Measurements from ENCODE around the gene CACNA2D2.

CACNA2D2 gene

DNA sequence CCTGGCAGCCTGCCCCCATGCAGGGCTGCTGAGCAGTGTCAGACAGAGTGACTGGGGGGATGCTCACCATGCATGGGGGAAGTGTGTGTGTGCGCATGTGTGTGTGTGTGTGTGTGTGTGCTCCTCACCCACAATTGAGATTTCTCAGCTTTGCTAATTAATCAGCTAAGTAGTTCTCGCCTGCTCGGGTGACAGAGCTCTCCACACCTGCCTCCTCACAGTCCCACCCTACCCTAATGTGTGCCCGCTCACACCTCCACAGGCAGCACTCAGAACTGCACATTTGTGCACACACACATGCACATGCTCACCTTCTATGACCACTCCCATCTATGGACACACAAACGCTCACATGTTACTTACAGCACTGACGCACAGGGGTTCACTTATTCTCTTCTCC is 37.3 kb downstream of the CACNA2D2 start:
- no peak for DNase-seq (ENCODE audit: low read depth)
- no peak overlapping the region for H3K4me3 ChIP-seq (ENCODE audit: low read depth, low read length)
- TF ChIP-seq, protein P1, sequence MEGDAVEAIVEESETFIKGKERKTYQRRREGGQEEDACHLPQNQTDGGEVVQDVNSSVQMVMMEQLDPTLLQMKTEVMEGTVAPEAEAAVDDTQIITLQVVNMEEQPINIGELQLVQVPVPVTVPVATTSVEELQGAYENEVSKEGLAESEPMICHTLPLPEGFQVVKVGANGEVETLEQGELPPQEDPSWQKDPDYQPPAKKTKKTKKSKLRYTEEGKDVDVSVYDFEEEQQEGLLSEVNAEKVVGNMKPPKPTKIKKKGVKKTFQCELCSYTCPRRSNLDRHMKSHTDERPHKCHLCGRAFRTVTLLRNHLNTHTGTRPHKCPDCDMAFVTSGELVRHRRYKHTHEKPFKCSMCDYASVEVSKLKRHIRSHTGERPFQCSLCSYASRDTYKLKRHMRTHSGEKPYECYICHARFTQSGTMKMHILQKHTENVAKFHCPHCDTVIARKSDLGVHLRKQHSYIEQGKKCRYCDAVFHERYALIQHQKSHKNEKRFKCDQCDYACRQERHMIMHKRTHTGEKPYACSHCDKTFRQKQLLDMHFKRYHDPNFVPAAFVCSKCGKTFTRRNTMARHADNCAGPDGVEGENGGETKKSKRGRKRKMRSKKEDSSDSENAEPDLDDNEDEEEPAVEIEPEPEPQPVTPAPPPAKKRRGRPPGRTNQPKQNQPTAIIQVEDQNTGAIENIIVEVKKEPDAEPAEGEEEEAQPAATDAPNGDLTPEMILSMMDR (conservative IDR thresholded peaks at IDR 0.05; ENCODE audit: low read depth, low read length) = no peak

DNA sequence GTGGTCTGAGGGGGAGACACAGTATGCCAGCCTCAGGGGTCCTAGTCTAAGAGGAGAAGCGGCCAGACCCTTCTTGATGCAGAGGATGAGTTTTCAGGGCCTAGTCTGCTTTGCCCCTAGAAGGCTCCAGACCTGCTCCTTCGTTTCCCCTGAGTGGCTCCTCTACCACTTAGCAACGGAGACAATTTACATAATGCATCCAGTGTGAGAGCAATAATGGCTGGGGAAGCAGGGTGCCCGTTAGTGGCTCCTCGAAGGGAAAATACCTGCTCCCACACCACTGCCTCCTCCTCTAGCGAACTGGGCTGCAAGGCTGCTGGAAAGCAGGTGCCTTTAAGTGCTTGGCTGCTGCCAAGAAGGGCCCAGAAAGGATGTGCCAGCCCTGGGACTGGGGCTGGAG is 38.9 kb downstream of the CACNA2D2 start:
- DNase-seq (ENCODE audit: low read depth) = no peak
- H3K4me3 ChIP-seq (ENCODE audit: low read depth, low read length) = no peak overlapping the region
- TF ChIP-seq, protein P1 (conservative IDR thresholded peaks at IDR 0.05; ENCODE audit: low read depth, low read length) = no peak

DNA sequence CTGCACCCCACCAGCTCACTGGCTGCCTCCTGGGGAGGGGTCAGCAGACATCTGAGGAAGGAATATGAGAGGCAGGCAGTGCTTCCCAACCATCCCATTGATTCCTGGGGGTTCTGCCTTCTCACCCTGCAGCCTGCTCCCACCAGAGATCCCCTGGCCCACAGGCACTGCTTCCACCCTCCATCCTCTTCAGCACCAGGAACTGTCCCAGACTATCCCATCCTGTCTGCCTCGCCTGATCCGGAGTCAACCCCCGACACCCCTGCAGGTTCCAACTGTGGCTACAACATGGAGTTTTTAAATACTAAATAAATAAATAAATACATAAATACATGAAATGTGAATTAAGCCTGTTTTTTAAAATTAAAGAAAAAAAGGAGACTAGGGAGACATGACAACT is 43.6 kb downstream of the CACNA2D2 start:
- H3K4me3 ChIP-seq (ENCODE audit: low read depth, low read length) = no peak overlapping the region
- DNase-seq (ENCODE audit: low read depth) = no peak
- TF ChIP-seq, protein P1 (conservative IDR thresholded peaks at IDR 0.05; ENCODE audit: low read depth, low read length) = no peak

DNA sequence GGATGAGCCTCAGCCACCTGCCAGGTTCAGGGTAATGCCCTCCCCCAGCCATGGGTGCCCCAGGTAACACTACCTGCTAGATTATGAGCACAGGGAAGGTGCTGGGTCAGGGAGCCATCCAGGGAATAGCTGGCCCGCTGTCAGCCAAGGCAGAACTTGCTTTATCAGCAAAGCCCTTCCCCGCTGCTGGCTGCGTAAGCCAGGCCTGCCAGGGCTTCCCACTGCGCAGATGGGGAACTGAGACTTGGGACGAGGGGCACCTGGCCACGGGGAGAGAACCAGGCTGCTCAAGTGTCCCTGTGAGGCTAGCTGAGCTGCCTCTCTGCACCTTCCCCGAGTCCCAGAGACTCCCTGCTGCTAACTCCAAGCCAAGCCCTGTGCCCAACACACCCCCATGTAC is 45.4 kb downstream of the CACNA2D2 start:
- TF ChIP-seq, protein P1 (conservative IDR thresholded peaks at IDR 0.05; ENCODE audit: low read depth, low read length) = no peak
- H3K4me3 ChIP-seq (ENCODE audit: low read depth, low read length) = no peak overlapping the region
- DNase-seq (ENCODE audit: low read depth) = no peak

DNA sequence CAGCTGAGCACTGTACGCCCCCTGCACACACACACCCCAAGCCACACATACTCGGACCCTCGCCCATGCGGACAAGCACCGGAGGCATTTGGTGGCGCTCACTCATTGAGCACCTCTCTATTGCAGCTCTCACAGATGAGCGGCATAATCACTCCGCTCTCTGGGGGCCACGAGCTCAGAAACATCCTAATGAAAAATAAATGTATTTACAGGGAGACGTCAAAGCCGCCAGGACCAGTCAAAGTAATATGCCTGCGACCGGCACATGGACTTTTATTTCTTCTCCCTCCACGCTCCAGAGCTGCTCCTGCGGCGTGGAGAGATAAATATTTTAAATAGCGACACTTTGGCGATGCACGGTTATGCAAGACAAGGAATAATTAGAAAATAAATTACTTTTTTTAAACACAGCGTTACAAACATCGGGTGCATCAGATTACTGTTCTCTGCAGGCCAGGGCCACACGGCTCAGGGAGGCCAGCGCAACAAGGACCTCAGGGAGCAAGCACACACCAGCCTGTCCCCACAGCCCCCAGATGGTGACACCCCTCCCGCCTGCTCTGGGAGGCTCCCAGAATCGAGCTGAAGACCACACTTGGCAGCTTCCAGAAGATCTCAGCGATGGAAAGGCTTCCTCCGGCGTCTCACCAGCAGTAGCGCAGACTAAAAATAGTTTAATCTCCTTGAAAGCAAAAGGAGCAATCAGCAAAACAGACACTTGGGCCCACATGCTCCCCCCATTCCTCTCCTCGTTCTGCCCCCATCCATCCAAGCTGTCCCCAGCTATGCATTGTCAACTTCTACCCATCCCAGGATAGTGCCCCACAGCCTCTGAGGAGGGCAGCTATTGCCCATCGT is 48.0 kb downstream of the CACNA2D2 start:
- TF ChIP-seq, protein P1 (conservative IDR thresholded peaks at IDR 0.05; ENCODE audit: low read depth, low read length) = no peak
- DNase-seq (ENCODE audit: low read depth) = no peak
- H3K4me3 ChIP-seq (ENCODE audit: low read depth, low read length) = no peak overlapping the region

DNA sequence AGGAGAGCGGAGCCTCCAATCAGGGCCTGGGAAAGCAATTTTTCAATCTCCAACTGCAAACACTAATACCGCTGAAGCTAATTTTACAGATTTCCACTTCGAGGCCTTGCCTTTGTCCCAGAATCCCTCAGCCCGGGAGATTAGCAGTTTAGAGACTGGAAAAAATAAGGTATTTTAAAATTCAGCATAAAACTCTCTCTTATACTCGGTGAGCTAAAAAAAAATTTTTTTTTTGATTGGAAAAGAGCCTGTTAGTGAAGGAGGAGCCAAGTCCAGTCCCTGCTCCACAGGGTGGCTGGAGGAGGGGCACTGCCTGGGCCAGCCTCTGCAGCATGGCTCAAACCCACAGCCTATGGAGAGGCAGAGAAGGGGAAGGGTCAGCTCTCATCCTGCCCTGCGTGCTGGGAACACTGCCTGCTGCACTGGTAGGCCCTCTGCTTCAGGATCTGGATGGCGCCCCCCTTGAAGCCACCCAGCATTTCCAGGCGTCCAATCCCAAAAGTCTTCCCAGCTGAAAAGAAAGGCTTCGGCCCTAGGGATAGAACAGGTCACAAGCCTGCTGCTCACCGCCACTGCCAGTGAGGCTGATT is 48.9 kb downstream of the CACNA2D2 start:
- DNase-seq (ENCODE audit: low read depth) = peak; percentile 7
- TF ChIP-seq, protein P1 (conservative IDR thresholded peaks at IDR 0.05; ENCODE audit: low read depth, low read length) = no peak
- no peak overlapping the region for H3K4me3 ChIP-seq (ENCODE audit: low read depth, low read length)

All from choroid plexus epithelial cell (primary cell).